Stomach (tissue), 4 donors: ENCODE results near the gene MRPS21.

Experiments used
- EP300 ChIP-seq: sonication (generic); formaldehyde crosslinking; IDR thresholded peaks from one replicate; pipeline ENCODE4 v1.6.1; 2017; ENCODE audit warnings: antibody characterized with exemption
- POLR2A ChIP-seq, 4 donors: fragments of 450-650 bp; IDR thresholded peaks; one replicate each; pipeline ENCODE4 v1.6.1; 2016; ENCODE audit warnings: antibody characterized with exemption in 4 of 4, control low read depth in 2 of 4, mild to moderate bottlenecking in 1 of 4, moderate library complexity in 1 of 4
- TF ChIP-seq, protein P1 (sequence below), 7 experiments: fragments of 450-650 bp in 4 of 7; fragments of 200-600 bp in 3 of 7; sonication (generic) in 3 of 7; IDR thresholded peaks; one replicate each; pipeline ENCODE4 v1.5.1; 2016 to 2019; ENCODE audit warnings: antibody characterized with exemption in 7 of 7, control low read depth in 2 of 7, mild to moderate bottlenecking in 1 of 7

DNA sequence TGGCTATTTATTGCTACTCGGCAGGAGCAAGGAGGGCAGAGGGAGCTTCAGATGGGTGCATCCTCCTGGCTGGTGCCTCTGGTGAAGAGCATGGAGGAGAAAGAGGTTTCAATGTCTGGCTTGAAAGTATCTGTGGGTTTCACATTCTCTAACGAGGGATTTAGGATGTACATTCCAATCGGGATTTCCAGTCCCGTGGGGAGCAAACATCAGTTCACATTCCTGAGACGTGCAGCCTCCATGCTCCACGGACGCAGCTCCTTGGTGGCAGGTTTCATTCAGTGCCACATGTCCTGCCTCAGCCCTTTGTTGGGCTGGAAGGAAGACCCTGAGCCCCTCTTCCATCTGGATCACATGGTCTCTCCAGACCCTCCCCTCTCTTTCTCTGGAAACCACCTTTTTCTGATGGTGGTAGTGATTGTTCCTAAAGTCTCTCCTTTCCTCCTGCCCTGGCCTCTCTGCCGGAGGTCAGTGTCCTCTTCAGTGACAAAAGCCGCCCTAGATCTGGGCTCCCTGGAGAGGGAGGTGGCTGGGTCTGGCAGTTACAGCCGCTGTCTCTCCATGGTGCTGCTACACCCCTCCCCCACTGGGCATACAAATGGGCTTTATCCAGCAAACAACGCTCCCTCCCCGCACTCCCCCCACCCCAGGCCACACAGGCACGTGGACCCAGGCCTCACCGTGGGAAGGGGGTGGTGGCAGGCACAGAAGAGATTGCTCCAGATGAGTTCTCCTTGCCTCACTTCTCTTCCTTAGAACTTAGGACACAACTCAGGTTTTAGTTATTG is 36.9 kb upstream of the MRPS21 start:
- TF ChIP-seq, protein P1, sequence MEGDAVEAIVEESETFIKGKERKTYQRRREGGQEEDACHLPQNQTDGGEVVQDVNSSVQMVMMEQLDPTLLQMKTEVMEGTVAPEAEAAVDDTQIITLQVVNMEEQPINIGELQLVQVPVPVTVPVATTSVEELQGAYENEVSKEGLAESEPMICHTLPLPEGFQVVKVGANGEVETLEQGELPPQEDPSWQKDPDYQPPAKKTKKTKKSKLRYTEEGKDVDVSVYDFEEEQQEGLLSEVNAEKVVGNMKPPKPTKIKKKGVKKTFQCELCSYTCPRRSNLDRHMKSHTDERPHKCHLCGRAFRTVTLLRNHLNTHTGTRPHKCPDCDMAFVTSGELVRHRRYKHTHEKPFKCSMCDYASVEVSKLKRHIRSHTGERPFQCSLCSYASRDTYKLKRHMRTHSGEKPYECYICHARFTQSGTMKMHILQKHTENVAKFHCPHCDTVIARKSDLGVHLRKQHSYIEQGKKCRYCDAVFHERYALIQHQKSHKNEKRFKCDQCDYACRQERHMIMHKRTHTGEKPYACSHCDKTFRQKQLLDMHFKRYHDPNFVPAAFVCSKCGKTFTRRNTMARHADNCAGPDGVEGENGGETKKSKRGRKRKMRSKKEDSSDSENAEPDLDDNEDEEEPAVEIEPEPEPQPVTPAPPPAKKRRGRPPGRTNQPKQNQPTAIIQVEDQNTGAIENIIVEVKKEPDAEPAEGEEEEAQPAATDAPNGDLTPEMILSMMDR (IDR thresholded peaks at IDR 0.05) = no peak
- TF ChIP-seq POLR2A (IDR thresholded peaks at IDR 0.05) (no peak), EP300 (no peak)
